Measurements from ENCODE around the gene ASAP2. TPM values are rescaled to one million over a fixed set of nuclear protein-coding genes. Genes with fewer than 3 reads are reported as not detected.

ASAP2 gene
- total RNA-seq, 1 experiment from 2014 or later: 12.6 TPM

- Histone ChIP-seq H4K8ac (replicated peaks; ENCODE audit: insufficient read length, low read depth, low read length) (no peak overlapping the region), H3K23ac (ENCODE audit: insufficient read length, low read depth, low read length) (no peak overlapping the region), H2BK120ac (ENCODE audit: low read depth, low read length, poor library complexity, severe bottlenecking) (no peak overlapping the region), H3K18ac (ENCODE audit: insufficient read length, low read depth, low read length) (no peak overlapping the region), H3K56ac (ENCODE audit: insufficient read length, low read depth, low read length) (no peak overlapping the region), H3K14ac (ENCODE audit: insufficient read depth, low read length) (no peak overlapping the region), H3T11ph (ENCODE audit: low read length) (no peak overlapping the region), H3K79me1 (ENCODE audit: insufficient read depth, low read depth, low read length, poor library complexity, severe bottlenecking) (no peaks in the 10 kb centered on the region), H3K9me3 (ENCODE audit: control insufficient read depth, low read depth, low read length) (no peaks in the 10 kb centered on the region), H4K5ac (ENCODE audit: insufficient read length, low read depth, low read length) (no peak overlapping the region), H2BK15ac (ENCODE audit: low read depth, low read length) (no peak overlapping the region), H2BK12ac (ENCODE audit: insufficient read length, low read depth, low read length) (no peak overlapping the region), H3K9ac (ENCODE audit: extremely low read depth, insufficient read length, low read length) (no peak overlapping the region), H2AK5ac (ENCODE audit: insufficient read length, low read length) (no peak overlapping the region), H4K91ac (ENCODE audit: insufficient read length, low read depth, low read length) (no peak overlapping the region), H2AFZ (ENCODE audit: low read length) (no peak overlapping the region), H3K4me2 (ENCODE audit: insufficient read depth, insufficient read length, low read length) (no peak overlapping the region), H2BK20ac (ENCODE audit: low read depth, low read length, poor library complexity, severe bottlenecking) (no peak overlapping the region), H3K27ac (ENCODE audit: insufficient read length, low read depth, low read length) (no peak overlapping the region), H3K27me3 (ENCODE audit: insufficient read depth, low read length) (no peaks in the 10 kb centered on the region), H3K4ac (ENCODE audit: low read depth, low read length) (no peak overlapping the region), H4K20me1 (ENCODE audit: control insufficient read depth, insufficient read depth, insufficient read length) (no peaks in the 10 kb centered on the region), H3K4me1 (ENCODE audit: insufficient read depth, low read length) (peaks cover 4% of the 10 kb centered on the region; the same call in 1 of the 2 replicates), H2BK5ac (ENCODE audit: insufficient read length, low read length) (no peak overlapping the region), H3K23me2 (ENCODE audit: insufficient read length, low read depth, low read length, poor library complexity, severe bottlenecking) (no peaks in the 10 kb centered on the region), H3K79me2 (ENCODE audit: insufficient read depth, low read length) (no peaks in the 10 kb centered on the region)
- Mint-ChIP-seq H3K36me3 (ENCODE audit: insufficient read depth in 1 of 3, low read depth in 3 of 3) (peaks cover 0 to 17% (median 0%) of the 10 kb centered on the region in 3 experiments; a peak in 5 of 7 replicates), H3K27me3 (ENCODE audit: low read depth) (no peaks in the 10 kb centered on the region), H3K27ac (no peak overlapping the region; a peak in 2 of 7 replicates), H3K9me3 (no peaks in the 10 kb centered on the region), H3K4me3 (no peak overlapping the region), H3K4me1 (peaks cover 17 to 20% of the 10 kb centered on the region in 2 experiments)
- no peak for TF ChIP-seq CTCF (conservative IDR thresholded peaks at IDR 0.05)
- no peak for DNase-seq
- WGBS (ENCODE audit: extremely low coverage, insufficient read length, low lambda C conversion rate): no CpG with 5 or more reads among the region's 7 CpGs
Measured at GRCh38 chr2:9298583-9298982, 92.0 kb downstream of the ASAP2 start.

Measured in H9 (cell line).